Measurements from ENCODE around the gene SCN1B. TPM values are rescaled to one million over a fixed set of nuclear protein-coding genes. Genes with fewer than 3 reads are reported as not detected.

The SCN1B gene
- total and polyA plus RNA-seq, 3 experiments from 2014 or later: 1.1 to 1.9 (median 1.3) TPM

- Histone ChIP-seq H3K27ac (ENCODE audit: low read depth, low read length) (no peak overlapping the region), H3K4me3 (ENCODE audit: low read length) (no peak overlapping the region), H3K4me1 (ENCODE audit: insufficient read depth, low read length) (peaks cover 6% of the 10 kb centered on the region), H3K9me3 (ENCODE audit: low read length) (no peaks in the 10 kb centered on the region), H3K27me3 (ENCODE audit: insufficient read depth, low read length, poor library complexity, severe bottlenecking) (peaks cover 3% of the 10 kb centered on the region), H3K36me3 (ENCODE audit: insufficient read depth, low read length) (no peaks in the 10 kb centered on the region)
- no peak for DNase-seq
- Mint-ChIP-seq H3K36me3 (no peaks in the 10 kb centered on the region), H3K9me3 (no peaks in the 10 kb centered on the region), H3K27me3 (peaks cover 8% of the 10 kb centered on the region in 2 donors), H3K27ac (no peak overlapping the region), H3K4me3 (no peak overlapping the region), H3K4me1 (peaks cover 6 to 15% (median 6%) of the 10 kb centered on the region in 3 donors)
- POLR2A ChIA-PET: interaction anchor here (1.2 kb wide), 1 partner anchor 13 kb away, joined by 3 read pairs; no protein-coding TSS in a partner anchor
- CTCF ChIA-PET: interaction anchor here (1.4 kb wide), 1 partner anchor 13 kb away, joined by 3 read pairs; no protein-coding TSS in a partner anchor
Measured at GRCh38 chr19:35034588-35035382, 4.5 kb downstream of the SCN1B start.

GRCh38 chr19:35037716-35038622, 7.7 kb downstream of the SCN1B start:
- no peak overlapping the region for H3K4me3 ChIP-seq (ENCODE audit: low read length)
- H3K27ac ChIP-seq (ENCODE audit: low read depth, low read length): no peak overlapping the region
- Mint-ChIP-seq H3K4me3 (peak overlapping the region in 1 of 7 donors; percentile 45), H3K36me3 (no peaks in the 10 kb centered on the region), H3K27me3 (peaks cover 0 to 2% of the 10 kb centered on the region in 2 donors), H3K9me3 (no peaks in the 10 kb centered on the region), H3K27ac (peak overlapping the region in 3 of 8 donors; percentile 71 to 77 (median 73)), H3K4me1 (peaks cover 12 to 23% (median 13%) of the 10 kb centered on the region in 3 donors)
- no peak for DNase-seq
- no peaks in the 10 kb centered on the region for H3K9me3 ChIP-seq (ENCODE audit: low read length)
- ChIA-PET POLR2A (no interaction called here), CTCF (interaction anchor here (1.5 kb wide), 1 partner anchor 25 kb away, joined by 5 read pairs; no protein-coding TSS in a partner anchor)
- H3K36me3 ChIP-seq (ENCODE audit: insufficient read depth, low read length): no peaks in the 10 kb centered on the region
- H3K27me3 ChIP-seq (ENCODE audit: insufficient read depth, low read length, poor library complexity, severe bottlenecking): no peaks in the 10 kb centered on the region
- H3K4me1 ChIP-seq (ENCODE audit: insufficient read depth, low read length): peaks cover 23% of the 10 kb centered on the region

DNA sequence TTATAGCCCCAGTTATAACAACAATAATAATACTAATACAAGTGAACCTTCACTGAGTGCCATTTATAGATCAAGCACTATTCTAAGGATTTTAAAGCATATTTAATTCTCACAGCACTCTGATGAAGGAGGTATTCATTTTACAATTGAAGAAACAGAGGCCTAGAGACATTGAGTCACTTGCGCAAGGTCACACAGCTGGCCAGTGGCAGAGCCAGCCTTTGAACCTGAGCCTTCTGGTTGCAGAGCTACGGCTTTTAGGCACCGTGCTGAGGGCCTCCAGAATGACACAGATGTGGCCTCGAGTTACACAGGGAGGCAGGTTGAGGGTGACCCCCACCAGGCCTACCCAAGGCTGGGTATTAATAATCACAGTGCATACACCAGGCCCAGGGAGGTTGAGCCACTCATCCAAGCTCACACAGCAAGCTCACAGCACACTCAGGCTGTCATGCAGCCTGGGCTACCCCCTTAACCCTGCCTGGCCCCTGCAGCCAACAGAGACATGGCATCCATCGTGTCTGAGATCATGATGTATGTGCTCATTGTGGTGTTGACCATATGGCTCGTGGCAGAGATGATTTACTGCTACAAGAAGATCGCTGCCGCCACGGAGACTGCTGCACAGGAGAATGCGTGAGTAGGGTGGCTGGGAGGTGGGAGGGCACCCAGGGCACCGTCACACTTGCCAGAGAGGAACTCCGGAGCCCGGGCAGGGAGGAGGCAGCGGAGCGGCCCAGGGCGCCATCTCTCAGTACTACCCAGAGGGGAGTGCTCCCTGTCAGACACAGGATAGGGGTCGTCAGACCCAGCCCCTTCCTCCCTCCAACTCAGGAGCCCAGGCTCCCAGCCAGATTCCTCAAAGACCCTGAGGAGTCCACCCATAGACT, 8.6 kb downstream of the SCN1B start:
- no peak for DNase-seq
- H3K4me3 Mint-ChIP-seq: peak overlapping the region in 2 of 7 donors; percentile 45 to 57
- H3K9me3 Mint-ChIP-seq: no peaks in the 10 kb centered on the region
- peaks cover 12 to 25% (median 13%) of the 10 kb centered on the region in 3 donors for H3K4me1 Mint-ChIP-seq
- H3K4me3 ChIP-seq (ENCODE audit: low read length): no peak overlapping the region
- peaks cover 0 to 1% of the 10 kb centered on the region in 2 donors for H3K27me3 Mint-ChIP-seq
- peaks cover 23% of the 10 kb centered on the region for H3K4me1 ChIP-seq (ENCODE audit: insufficient read depth, low read length)
- CTCF ChIA-PET: interaction anchor here (1.5 kb wide), 1 partner anchor 26 kb away, joined by 5 read pairs; no protein-coding TSS in a partner anchor
- POLR2A ChIA-PET: no interaction called here
- H3K36me3 ChIP-seq (ENCODE audit: insufficient read depth, low read length): no peaks in the 10 kb centered on the region
- no peak overlapping the region for H3K27ac ChIP-seq (ENCODE audit: low read depth, low read length)
- H3K27me3 ChIP-seq (ENCODE audit: insufficient read depth, low read length, poor library complexity, severe bottlenecking): no peaks in the 10 kb centered on the region
- no peaks in the 10 kb centered on the region for H3K9me3 ChIP-seq (ENCODE audit: low read length)
- H3K36me3 Mint-ChIP-seq: no peaks in the 10 kb centered on the region
- H3K27ac Mint-ChIP-seq: peak overlapping the region in 4 of 8 donors; percentile 3 to 89 (median 42)

DNA sequence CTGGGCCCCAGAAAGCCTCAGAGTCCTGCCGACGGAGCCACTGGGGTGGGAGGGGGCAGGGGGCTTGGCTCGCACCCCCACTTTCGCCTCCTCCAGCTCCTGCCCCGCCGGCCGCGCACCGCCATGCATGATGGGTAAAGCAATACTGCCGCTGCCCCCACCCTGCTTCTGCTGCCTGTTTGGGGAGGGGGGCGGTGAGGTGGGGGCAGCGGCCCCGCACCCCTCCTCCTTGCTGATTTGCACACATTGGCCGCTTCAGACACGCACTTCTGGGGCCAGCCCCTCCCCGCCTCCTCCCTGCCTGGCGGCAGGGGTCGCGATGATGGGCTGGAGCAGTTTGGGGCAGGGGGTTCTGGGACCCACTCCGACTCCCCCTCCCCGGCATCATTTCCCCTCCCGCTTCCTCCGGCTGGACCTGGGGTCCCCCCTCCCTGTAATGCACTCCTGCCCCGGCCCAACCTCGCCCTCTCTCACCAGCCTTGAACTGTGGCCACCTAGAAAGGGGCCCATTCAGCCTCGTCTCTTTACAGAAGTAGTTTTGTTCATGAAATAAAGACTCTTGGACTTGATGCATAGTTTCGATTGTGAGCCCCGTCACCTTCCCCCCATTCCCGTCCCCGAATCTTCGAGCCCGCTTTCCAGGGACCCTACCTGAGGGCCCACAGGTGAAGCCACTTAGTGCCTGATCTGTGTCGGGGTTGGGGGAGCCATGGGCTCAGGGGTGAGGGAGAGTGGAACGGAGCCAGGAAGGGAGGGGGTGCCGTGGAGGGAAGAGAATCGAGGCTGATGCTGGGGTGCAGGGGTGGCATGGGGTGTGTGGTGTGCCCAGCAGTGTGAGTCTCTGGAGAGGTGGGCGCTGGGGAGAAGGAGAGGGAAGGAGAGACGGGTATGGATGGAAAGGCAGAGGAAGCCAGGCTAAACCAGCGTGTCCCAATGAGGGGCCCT, 9.9 kb downstream of the SCN1B start:
- Histone ChIP-seq H3K36me3 (ENCODE audit: insufficient read depth, low read length) (no peaks in the 10 kb centered on the region), H3K4me1 (ENCODE audit: insufficient read depth, low read length) (peaks cover 31% of the 10 kb centered on the region), H3K4me3 (ENCODE audit: low read length) (peak overlapping the region; percentile 56), H3K9me3 (ENCODE audit: low read length) (no peaks in the 10 kb centered on the region), H3K27me3 (ENCODE audit: insufficient read depth, low read length, poor library complexity, severe bottlenecking) (no peaks in the 10 kb centered on the region), H3K27ac (ENCODE audit: low read depth, low read length) (peak overlapping the region; percentile 16)
- ChIA-PET CTCF (no interaction called here), POLR2A (no interaction called here)
- H3K9me3 Mint-ChIP-seq: no peaks in the 10 kb centered on the region
- no peaks in the 10 kb centered on the region for H3K36me3 Mint-ChIP-seq
- H3K27ac Mint-ChIP-seq: peak overlapping the region in 7 of 8 donors; percentile 6 to 87 (median 74)
- H3K4me1 Mint-ChIP-seq: peaks cover 21 to 36% (median 23%) of the 10 kb centered on the region in 3 donors
- peak in 1 of 5 donors; percentile 23 for DNase-seq
- peaks cover 2 to 5% of the 10 kb centered on the region in 2 donors for H3K27me3 Mint-ChIP-seq
- H3K4me3 Mint-ChIP-seq: peak overlapping the region; percentile 55 to 90 (median 80)

DNA sequence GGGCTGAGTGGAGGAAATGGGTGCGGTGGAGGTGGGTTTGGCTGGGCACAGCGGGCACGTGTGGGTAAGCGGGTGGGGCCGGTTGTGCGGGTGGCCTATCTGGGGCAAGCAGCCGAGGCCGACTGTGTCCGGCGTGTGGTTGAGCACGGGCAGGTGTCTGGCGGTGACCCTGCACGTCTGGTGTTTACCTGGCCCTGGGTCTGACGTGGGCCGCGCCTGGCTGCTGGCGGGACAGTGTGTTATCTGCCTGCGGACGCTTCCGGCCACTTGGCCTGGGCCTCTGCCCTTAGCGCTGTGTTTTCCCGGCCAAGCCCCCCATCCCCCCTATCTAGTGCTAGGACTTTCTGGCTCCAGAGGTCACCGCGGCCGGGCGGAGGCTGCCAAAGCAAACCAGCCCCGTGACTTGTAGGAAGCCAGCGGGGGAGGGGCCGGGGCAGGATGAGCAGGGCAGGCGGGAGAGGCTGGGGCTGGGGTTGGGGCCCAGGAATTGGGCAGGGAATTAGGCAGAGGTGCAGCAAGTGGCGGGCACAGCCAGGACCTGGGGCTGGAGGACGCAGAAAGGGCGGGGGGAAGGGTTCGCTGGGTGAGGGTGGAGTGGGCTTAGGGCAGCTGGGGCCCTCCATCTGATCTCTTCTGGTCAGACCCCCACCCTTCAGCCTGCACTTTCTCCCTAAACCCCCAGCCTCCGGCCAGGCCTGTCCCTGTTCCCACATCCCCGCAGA, 10.7 kb downstream of the SCN1B start:
- peak overlapping the region in 6 of 8 donors; percentile 60 to 87 (median 76) for H3K27ac Mint-ChIP-seq
- DNase-seq: no peak
- no peaks in the 10 kb centered on the region for H3K27me3 ChIP-seq (ENCODE audit: insufficient read depth, low read length, poor library complexity, severe bottlenecking)
- H3K9me3 ChIP-seq (ENCODE audit: low read length): no peaks in the 10 kb centered on the region
- ChIA-PET CTCF (no interaction called here), POLR2A (interaction anchor here (0.6 kb wide), 1 partner anchor 17 kb away, joined by 3 read pairs; no protein-coding TSS in a partner anchor)
- no peaks in the 10 kb centered on the region for H3K36me3 ChIP-seq (ENCODE audit: insufficient read depth, low read length)
- peak overlapping the region; percentile 56 for H3K4me3 ChIP-seq (ENCODE audit: low read length)
- peaks cover 31% of the 10 kb centered on the region for H3K4me1 ChIP-seq (ENCODE audit: insufficient read depth, low read length)
- peaks cover 21 to 44% (median 31%) of the 10 kb centered on the region in 3 donors for H3K4me1 Mint-ChIP-seq
- peaks cover 2 to 5% of the 10 kb centered on the region in 2 donors for H3K27me3 Mint-ChIP-seq
- H3K9me3 Mint-ChIP-seq: no peaks in the 10 kb centered on the region
- H3K4me3 Mint-ChIP-seq: peak overlapping the region; percentile 55 to 83 (median 80)
- H3K36me3 Mint-ChIP-seq: no peaks in the 10 kb centered on the region
- peak overlapping the region; percentile 16 for H3K27ac ChIP-seq (ENCODE audit: low read depth, low read length)

DNA sequence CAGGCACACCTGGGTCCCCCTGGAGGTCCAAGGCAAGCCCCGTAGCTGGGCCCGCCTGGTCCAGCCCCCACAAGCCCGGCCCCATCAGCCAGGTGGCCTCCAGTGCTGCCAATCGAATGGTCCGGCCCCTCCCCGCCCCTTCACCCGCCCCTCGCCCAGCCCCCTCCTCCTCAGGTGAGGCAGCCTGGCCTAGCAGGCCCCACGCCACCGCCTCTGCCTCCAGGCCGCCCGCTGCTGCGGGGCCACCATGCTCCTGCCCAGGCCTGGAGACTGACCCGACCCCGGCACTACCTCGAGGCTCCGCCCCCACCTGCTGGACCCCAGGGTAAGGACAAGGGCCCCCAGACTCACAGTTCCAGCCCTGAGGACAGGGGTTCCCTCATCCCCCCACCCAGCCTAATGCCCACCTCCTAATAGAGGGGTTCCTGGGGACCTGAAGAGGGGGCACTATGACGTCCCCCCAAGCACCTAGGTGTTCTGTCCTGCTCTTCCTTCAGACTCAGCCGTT, 11.3 kb downstream of the SCN1B start, which contains the start of gene HPN:
HPN (plus strand) TSS at position 174 of the 508 bp plus-strand sequence. CDS start 786 bp downstream, outside the sequence.
- H3K4me3 ChIP-seq (ENCODE audit: low read length): peak within 1 kb of the TSS; percentile 56
- H3K4me1 Mint-ChIP-seq: peaks cover 21 to 44% (median 31%) of the 10 kb centered on the region in 3 donors
- H3K27ac Mint-ChIP-seq: peak within 1 kb of the TSS in 7 of 8 donors; percentile 6 to 87 (median 74)
- H3K4me1 ChIP-seq (ENCODE audit: insufficient read depth, low read length): peaks cover 31% of the 10 kb centered on the region
- H3K9me3 ChIP-seq (ENCODE audit: low read length): no peaks in the 10 kb centered on the region
- H3K27ac ChIP-seq (ENCODE audit: low read depth, low read length): peak within 1 kb of the TSS; percentile 16
- H3K4me3 Mint-ChIP-seq: peak within 1 kb of the TSS; percentile 55 to 90 (median 80)
- H3K9me3 Mint-ChIP-seq: no peaks in the 10 kb centered on the region
- H3K36me3 Mint-ChIP-seq: no peaks in the 10 kb centered on the region
- H3K27me3 Mint-ChIP-seq: peaks cover 2 to 5% of the 10 kb centered on the region in 2 donors
- H3K27me3 ChIP-seq (ENCODE audit: insufficient read depth, low read length, poor library complexity, severe bottlenecking): no peaks in the 10 kb centered on the region
- ChIA-PET POLR2A (interaction anchor here (0.6 kb wide), 1 partner anchor 17 kb away, joined by 3 read pairs; no protein-coding TSS in a partner anchor), CTCF (no interaction called here)
- no peaks in the 10 kb centered on the region for H3K36me3 ChIP-seq (ENCODE audit: insufficient read depth, low read length)
- no peak for DNase-seq
